Fibroblast of pulmonary artery (primary cell): ENCODE measurements around the gene TYMS.

Experiments used
- DNase-seq: peaks from one replicate; pipeline ENCODE4 v3.0.0-alpha.2; 2010; ENCODE audit warnings: low read depth
- H3K4me3 ChIP-seq: replicated peaks from 2 replicates; pipeline ENCODE4 v1.5.1; 2011; ENCODE audit warnings: low read depth, mild to moderate bottlenecking, control low read depth, low read length, moderate library complexity
- TF ChIP-seq, protein P1 (sequence below): IDR thresholded peaks from 2 replicates; pipeline ENCODE4 v1.5.1; 2011; ENCODE audit warnings: mild to moderate bottlenecking, control low read depth, low read length, inconsistent platforms; ENCODE audit errors: missing control alignments

TYMS gene

DNA sequence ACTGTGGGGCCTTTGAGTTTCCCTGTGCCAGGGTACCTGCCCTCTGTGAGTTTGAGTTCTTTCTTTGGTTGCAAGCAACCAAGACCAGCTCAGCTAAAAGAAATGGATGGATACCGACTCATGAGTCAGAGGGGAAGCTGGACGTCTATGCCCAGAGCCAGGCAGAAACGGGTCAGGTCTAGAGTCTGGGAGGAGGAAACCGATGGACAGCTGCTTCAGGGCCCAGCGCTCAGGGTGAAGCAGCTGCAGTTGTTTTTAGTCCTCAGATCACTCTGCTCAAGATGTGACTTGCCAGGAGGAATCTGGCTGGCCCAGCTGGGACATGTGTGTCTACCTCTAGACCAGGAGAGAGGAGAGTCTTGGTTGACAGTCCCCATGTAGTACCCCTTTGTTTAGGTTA is 10.1 kb upstream of the TYMS start:
- TF ChIP-seq, protein P1, sequence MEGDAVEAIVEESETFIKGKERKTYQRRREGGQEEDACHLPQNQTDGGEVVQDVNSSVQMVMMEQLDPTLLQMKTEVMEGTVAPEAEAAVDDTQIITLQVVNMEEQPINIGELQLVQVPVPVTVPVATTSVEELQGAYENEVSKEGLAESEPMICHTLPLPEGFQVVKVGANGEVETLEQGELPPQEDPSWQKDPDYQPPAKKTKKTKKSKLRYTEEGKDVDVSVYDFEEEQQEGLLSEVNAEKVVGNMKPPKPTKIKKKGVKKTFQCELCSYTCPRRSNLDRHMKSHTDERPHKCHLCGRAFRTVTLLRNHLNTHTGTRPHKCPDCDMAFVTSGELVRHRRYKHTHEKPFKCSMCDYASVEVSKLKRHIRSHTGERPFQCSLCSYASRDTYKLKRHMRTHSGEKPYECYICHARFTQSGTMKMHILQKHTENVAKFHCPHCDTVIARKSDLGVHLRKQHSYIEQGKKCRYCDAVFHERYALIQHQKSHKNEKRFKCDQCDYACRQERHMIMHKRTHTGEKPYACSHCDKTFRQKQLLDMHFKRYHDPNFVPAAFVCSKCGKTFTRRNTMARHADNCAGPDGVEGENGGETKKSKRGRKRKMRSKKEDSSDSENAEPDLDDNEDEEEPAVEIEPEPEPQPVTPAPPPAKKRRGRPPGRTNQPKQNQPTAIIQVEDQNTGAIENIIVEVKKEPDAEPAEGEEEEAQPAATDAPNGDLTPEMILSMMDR: no peak
- DNase-seq: no peak
- H3K4me3 ChIP-seq: no peak overlapping the region

DNA sequence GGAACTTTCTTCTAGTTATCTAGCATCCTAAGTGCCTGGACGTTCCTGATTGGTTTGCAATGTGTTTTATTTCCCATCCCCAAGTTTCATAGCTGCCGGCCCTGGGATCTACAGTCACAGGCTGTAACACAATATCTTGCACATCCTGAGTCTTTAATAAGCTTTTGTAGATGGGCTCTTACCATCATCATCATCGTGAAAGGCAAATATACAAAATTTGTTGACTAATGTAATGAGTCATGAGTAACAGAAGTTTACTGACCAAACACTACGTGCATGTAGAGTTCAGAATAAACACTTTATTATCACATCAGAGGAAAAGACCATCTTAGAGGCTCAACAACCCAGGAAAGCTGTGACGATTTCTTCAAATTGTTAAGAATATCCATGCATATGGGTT is 8.1 kb upstream of the TYMS start:
- H3K4me3 ChIP-seq: no peak overlapping the region
- DNase-seq: no peak
- TF ChIP-seq, protein P1: no peak

DNA sequence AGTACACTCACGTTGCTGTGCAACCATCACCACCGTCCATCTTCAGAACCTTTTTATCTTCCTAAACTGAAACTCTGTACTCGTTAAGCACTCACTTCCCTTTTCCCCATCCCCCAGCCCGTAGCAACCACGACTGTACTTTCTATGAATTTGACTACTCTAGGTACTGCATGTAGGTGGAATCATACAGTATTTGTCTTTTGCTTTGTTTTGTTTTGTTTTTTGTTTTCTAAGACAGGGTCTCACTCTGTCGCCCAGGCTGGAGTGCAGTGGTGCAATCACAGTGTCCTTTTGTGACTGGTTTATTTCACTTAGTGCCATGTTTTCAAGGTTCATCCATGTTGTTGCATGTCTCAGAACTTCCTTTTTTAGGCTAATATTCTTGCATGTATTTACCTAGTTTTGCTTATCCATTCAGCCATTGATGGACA is 7.0 kb upstream of the TYMS start:
- TF ChIP-seq, protein P1: no peak
- DNase-seq: no peak
- no peak overlapping the region for H3K4me3 ChIP-seq

DNA sequence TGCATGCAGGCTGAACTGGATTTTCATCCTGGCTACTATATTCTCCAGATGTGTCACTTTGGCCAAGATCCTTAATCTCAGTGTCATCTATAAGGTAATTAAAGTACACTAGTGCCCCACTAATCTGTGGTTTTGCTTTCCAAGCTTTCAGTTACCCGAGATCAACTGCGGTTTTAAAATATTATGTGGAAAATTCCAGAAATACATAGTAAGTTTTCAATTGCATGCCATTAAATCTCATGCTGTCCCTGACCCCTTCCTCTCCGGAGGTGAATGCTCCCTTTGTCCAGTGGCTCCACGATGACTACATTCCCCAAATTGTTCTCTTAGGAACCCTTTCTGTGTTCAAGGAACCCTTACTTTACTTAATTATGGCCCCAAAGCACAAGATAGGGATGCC is 5.3 kb upstream of the TYMS start:
- no peak overlapping the region for H3K4me3 ChIP-seq
- TF ChIP-seq, protein P1: no peak
- no peak for DNase-seq

DNA sequence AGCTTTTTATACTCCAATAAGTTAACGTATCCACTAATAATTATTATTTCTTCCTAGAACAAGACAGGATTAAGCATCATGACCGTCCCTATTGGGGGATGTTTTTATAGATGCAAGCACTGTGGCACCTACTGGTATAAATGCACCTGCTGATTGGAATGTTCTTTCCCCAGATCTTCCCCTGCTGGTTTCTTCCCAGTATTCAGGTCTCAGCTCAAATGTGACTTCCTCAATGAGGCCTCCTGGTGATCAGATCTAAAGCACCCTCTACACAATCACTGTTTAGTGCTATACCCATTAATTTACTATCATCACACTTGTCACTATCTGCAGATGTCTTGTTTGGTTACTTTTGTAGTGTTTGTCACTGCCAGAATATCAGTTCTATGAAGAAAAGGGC is 3.9 kb upstream of the TYMS start:
- TF ChIP-seq, protein P1: no peak
- no peak for DNase-seq
- H3K4me3 ChIP-seq: no peak overlapping the region

DNA sequence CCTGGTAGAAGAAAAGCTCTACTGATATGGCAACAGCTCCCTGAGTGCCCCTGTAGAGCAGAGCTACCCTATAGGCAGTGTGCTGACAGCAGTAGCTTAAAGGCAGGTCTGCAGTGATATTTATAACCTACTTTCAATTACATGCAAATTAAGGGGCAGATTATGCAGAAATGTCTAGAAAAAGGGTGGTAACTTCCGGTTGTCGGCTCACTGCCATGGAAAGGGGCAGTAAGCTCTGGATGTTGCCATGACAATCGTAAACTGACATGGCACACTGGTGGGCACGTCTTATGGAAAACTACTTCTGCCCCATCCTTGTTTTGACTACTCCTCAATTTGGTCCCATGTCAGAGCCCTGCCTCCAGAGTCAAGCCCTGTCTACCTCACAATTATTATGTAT is 2.9 kb upstream of the TYMS start:
- no peak overlapping the region for H3K4me3 ChIP-seq
- DNase-seq: no peak
- TF ChIP-seq, protein P1: no peak

DNA sequence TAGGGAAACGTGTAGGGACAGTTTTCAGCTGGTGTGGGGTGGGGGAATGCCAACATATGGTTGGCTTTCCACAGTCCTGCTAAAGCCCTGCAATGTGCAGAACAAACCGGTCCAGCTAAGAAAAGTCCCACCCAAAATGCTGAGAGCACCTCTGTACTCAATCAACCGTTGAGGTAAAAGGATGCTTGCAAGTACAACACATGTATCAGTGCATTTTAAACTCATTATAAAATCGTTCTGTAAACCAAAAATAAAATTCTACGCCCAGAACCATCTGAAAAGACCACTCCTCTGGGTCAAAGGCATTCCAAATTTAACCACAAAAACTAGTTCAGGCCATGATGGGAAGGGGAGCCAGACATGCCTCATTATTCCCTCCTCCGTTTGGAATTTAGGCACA is 2.0 kb upstream of the TYMS start:
- TF ChIP-seq, protein P1: no peak
- DNase-seq: no peak
- no peak overlapping the region for H3K4me3 ChIP-seq
